ENCODE measurements around the gene CTNNA2. TPM values are rescaled to one million over a fixed set of nuclear protein-coding genes. Genes with fewer than 3 reads are reported as not detected.

CTNNA2 gene
- total and polyA plus RNA-seq, 8 donors = 0.08 to 0.56 (median 0.17) TPM; not detected in 2

- H3K4me1 ChIP-seq = no peaks in the 10 kb centered on the region
- intact Hi-C loops (cut with DNase I) = no loop called here
- H3K9me3 ChIP-seq = no peaks in the 10 kb centered on the region
- ATAC-seq (no peak), DNase-seq (no peak)
- TF ChIP-seq CTCF (IDR thresholded peaks at IDR 0.05) = no peak
- no peaks in the 10 kb centered on the region for H3K27me3 ChIP-seq
- H3K4me3 ChIP-seq = no peak overlapping the region
- no peak overlapping the region for H3K27ac ChIP-seq
- H3K36me3 ChIP-seq = no peaks in the 10 kb centered on the region
Measured at GRCh38 chr2:79938648-79939047, 425.8 kb downstream of the CTNNA2 start.

GRCh38 chr2:79940364-79940763, 427.5 kb downstream of the CTNNA2 start:
- Histone ChIP-seq H3K9me3 (no peaks in the 10 kb centered on the region), H3K36me3 (no peaks in the 10 kb centered on the region), H3K4me1 (no peaks in the 10 kb centered on the region), H3K27me3 (no peaks in the 10 kb centered on the region), H3K4me3 (no peak overlapping the region), H3K27ac (no peak overlapping the region)
- intact Hi-C loops (cut with DNase I) = no loop called here
- no peak for TF ChIP-seq CTCF (IDR thresholded peaks at IDR 0.05)
- ATAC-seq (no peak), DNase-seq (no peak)

- no peak for TF ChIP-seq CTCF (IDR thresholded peaks at IDR 0.05)
- Histone ChIP-seq H3K36me3 (no peaks in the 10 kb centered on the region), H3K4me1 (no peaks in the 10 kb centered on the region), H3K4me3 (no peak overlapping the region), H3K27me3 (no peaks in the 10 kb centered on the region), H3K27ac (no peak overlapping the region), H3K9me3 (no peaks in the 10 kb centered on the region)
- ATAC-seq (no peak), DNase-seq (no peak)
- intact Hi-C loops (cut with DNase I) = no loop called here
Measured at GRCh38 chr2:79941179-79941578, 428.3 kb downstream of the CTNNA2 start.

GRCh38 chr2:79944205-79944604, 431.4 kb downstream of the CTNNA2 start:
- Histone ChIP-seq H3K27me3 (no peaks in the 10 kb centered on the region), H3K36me3 (no peaks in the 10 kb centered on the region), H3K9me3 (no peaks in the 10 kb centered on the region), H3K27ac (no peak overlapping the region), H3K4me3 (no peak overlapping the region), H3K4me1 (no peaks in the 10 kb centered on the region)
- no peak for ATAC-seq
- TF ChIP-seq CTCF (IDR thresholded peaks at IDR 0.05) = no peak
- DNase-seq = no peak
- intact Hi-C loops (cut with DNase I) = no loop called here

- ATAC-seq (no peak), DNase-seq (no peak)
- TF ChIP-seq CTCF (IDR thresholded peaks at IDR 0.05) = no peak
- no peak overlapping the region for H3K4me3 ChIP-seq
- H3K27me3 ChIP-seq = no peaks in the 10 kb centered on the region
- no peaks in the 10 kb centered on the region for H3K36me3 ChIP-seq
- no peak overlapping the region for H3K27ac ChIP-seq
- no peaks in the 10 kb centered on the region for H3K9me3 ChIP-seq
- no peaks in the 10 kb centered on the region for H3K4me1 ChIP-seq
- intact Hi-C loops (cut with DNase I) = no loop called here
Measured at GRCh38 chr2:79945653-79946445, 433.0 kb downstream of the CTNNA2 start.

Data from left lung (tissue), 10 donors.